GM15510 (cell line): ENCODE data around the gene ID1.

Source experiments
- POLR2A ChIP-seq: IDR thresholded peaks from 3 replicates; pipeline ENCODE4 v1.6.1; 2011; ENCODE audit warnings: borderline replicate concordance; ENCODE audit not compliant: insufficient read length; ENCODE audit errors: extremely low read depth

Gene ID1

GRCh38 chr20:31570021-31570463 lies 35.0 kb upstream of the ID1 start:
- no peak for TF ChIP-seq POLR2A

GRCh38 chr20:31570735-31571617 lies 34.1 kb upstream of the ID1 start:
- TF ChIP-seq POLR2A, result no peak

- TF ChIP-seq POLR2A, result no peak
These were observed 32.9 kb upstream of the ID1 start for GRCh38 chr20:31572042-31572700.

- peak; percentile 74 for TF ChIP-seq POLR2A
These were observed 32.2 kb upstream of the ID1 start for GRCh38 chr20:31572701-31573554.

GRCh38 chr20:31573555-31574321 lies 31.4 kb upstream of the ID1 start:
- TF ChIP-seq POLR2A, result no peak

- TF ChIP-seq POLR2A, result no peak
These were observed 28.3 kb upstream of the ID1 start for GRCh38 chr20:31576751-31577150.

- no peak for TF ChIP-seq POLR2A
These were observed 27.9 kb upstream of the ID1 start for GRCh38 chr20:31577194-31577593.

GRCh38 chr20:31578448-31579138 lies 26.5 kb upstream of the ID1 start:
- TF ChIP-seq POLR2A, result no peak

GRCh38 chr20:31579245-31579644 lies 25.8 kb upstream of the ID1 start:
- TF ChIP-seq POLR2A, result no peak

GRCh38 chr20:31580706-31581105 lies 24.4 kb upstream of the ID1 start:
- TF ChIP-seq POLR2A, result no peak

- TF ChIP-seq POLR2A, result no peak
These were observed 23.7 kb upstream of the ID1 start for GRCh38 chr20:31581391-31581790.

GRCh38 chr20:31587545-31588389 lies 17.3 kb upstream of the ID1 start:
- no peak for TF ChIP-seq POLR2A

- TF ChIP-seq POLR2A, result no peak
These were observed 14.3 kb upstream of the ID1 start for GRCh38 chr20:31590717-31591225.
